Measurements from ENCODE around the gene ZCCHC24. TPM values are rescaled to one million over a fixed set of nuclear protein-coding genes. Genes with fewer than 3 reads are reported as not detected.

The ZCCHC24 gene
- total RNA-seq, 1 donor from 2014 or later = 34.7 TPM

- TF ChIP-seq CTCF (IDR thresholded peaks at IDR 0.05) = no peak
- no peak for DNase-seq
- peak overlapping the region; percentile 18 for H3K27ac ChIP-seq
- intact Hi-C loops (cut with DNase I) = no loop called here
- ATAC-seq = no peak
- no peaks in the 10 kb centered on the region for H3K27me3 ChIP-seq (ENCODE audit: low read depth)
- no peak overlapping the region for H3K4me3 ChIP-seq
- peaks cover 65% of the 10 kb centered on the region for H3K4me1 ChIP-seq
- H3K36me3 ChIP-seq = peaks cover 49% of the 10 kb centered on the region
- no peaks in the 10 kb centered on the region for H3K9me3 ChIP-seq
Measured at GRCh38 chr10:79434223-79434687, 11.2 kb downstream of the ZCCHC24 start.

- H3K27me3 ChIP-seq (ENCODE audit: low read depth) = no peaks in the 10 kb centered on the region
- H3K4me1 ChIP-seq = peaks cover 59% of the 10 kb centered on the region
- DNase-seq = no peak
- H3K4me3 ChIP-seq = no peak overlapping the region
- intact Hi-C loops (cut with DNase I) = no loop called here
- peak overlapping the region; percentile 18 for H3K27ac ChIP-seq
- no peaks in the 10 kb centered on the region for H3K9me3 ChIP-seq
- no peak for ATAC-seq
- H3K36me3 ChIP-seq = peaks cover 55% of the 10 kb centered on the region
- TF ChIP-seq CTCF (IDR thresholded peaks at IDR 0.05) = no peak
Measured at GRCh38 chr10:79433324-79434222, 11.9 kb downstream of the ZCCHC24 start.

- peaks cover 45% of the 10 kb centered on the region for H3K4me1 ChIP-seq
- H3K27me3 ChIP-seq (ENCODE audit: low read depth) = no peaks in the 10 kb centered on the region
- H3K9me3 ChIP-seq = no peaks in the 10 kb centered on the region
- H3K27ac ChIP-seq = peak overlapping the region; percentile 58
- intact Hi-C loops (cut with DNase I) = no loop called here
- no peak for TF ChIP-seq CTCF (IDR thresholded peaks at IDR 0.05)
- ATAC-seq (peak in 1 of 2 donors; percentile 9), DNase-seq (no peak)
- no peak overlapping the region for H3K4me3 ChIP-seq
- peaks cover 50% of the 10 kb centered on the region for H3K36me3 ChIP-seq
Measured at GRCh38 chr10:79431891-79432831, 13.3 kb downstream of the ZCCHC24 start.

- H3K36me3 ChIP-seq = peaks cover 50% of the 10 kb centered on the region
- DNase-seq (no peak), ATAC-seq (no peak)
- H3K4me3 ChIP-seq = no peak overlapping the region
- H3K27ac ChIP-seq = peak overlapping the region; percentile 58
- no peaks in the 10 kb centered on the region for H3K27me3 ChIP-seq (ENCODE audit: low read depth)
- TF ChIP-seq CTCF (IDR thresholded peaks at IDR 0.05) = no peak
- H3K9me3 ChIP-seq = no peaks in the 10 kb centered on the region
- H3K4me1 ChIP-seq = peaks cover 38% of the 10 kb centered on the region
- intact Hi-C loops (cut with DNase I) = no loop called here
Measured at GRCh38 chr10:79431428-79431827, 14.0 kb downstream of the ZCCHC24 start.

- Histone ChIP-seq H3K36me3 (peaks cover 52% of the 10 kb centered on the region), H3K4me1 (peaks cover 33% of the 10 kb centered on the region), H3K9me3 (no peaks in the 10 kb centered on the region), H3K27ac (no peak overlapping the region), H3K27me3 (ENCODE audit: low read depth) (no peaks in the 10 kb centered on the region), H3K4me3 (no peak overlapping the region)
- TF ChIP-seq CTCF (IDR thresholded peaks at IDR 0.05) = no peak
- ATAC-seq = no peak
- intact Hi-C loops (cut with DNase I) = no loop called here
- no peak for DNase-seq
Measured at GRCh38 chr10:79430936-79431335, 14.5 kb downstream of the ZCCHC24 start.
